Effector memory CD4-positive, alpha-beta T cell (primary cell): ENCODE measurements around the gene SH3PXD2A.

ENCODE experiments used
- DNase-seq, 3 donors: peaks; one replicate each; pipeline ENCODE4 v3.0.0-alpha.2; 2020
- H3K27ac ChIP-seq: 2 replicates; pipeline ENCODE4 v1.7.0; 2013; ENCODE audit warnings: mild to moderate bottlenecking, low read length, moderate library complexity; ENCODE audit not compliant: insufficient read depth, poor library complexity, severe bottlenecking
- H3K27me3 ChIP-seq: replicated peaks from 2 replicates; pipeline ENCODE4 v1.7.0; 2013; ENCODE audit warnings: mild to moderate bottlenecking, low read length; ENCODE audit not compliant: insufficient read depth, control insufficient read depth, poor library complexity, severe bottlenecking
- H3K36me3 ChIP-seq: 2 replicates; pipeline ENCODE4 v1.7.0; 2013; ENCODE audit warnings: mild to moderate bottlenecking, low read length, moderate library complexity; ENCODE audit not compliant: control insufficient read depth, insufficient read depth
- H3K4me1 ChIP-seq: 2 replicates; pipeline ENCODE4 v1.7.0; 2013; ENCODE audit warnings: low read length, mild to moderate bottlenecking; ENCODE audit not compliant: control insufficient read depth, insufficient read depth, poor library complexity, severe bottlenecking
- H3K4me3 ChIP-seq: 2 replicates; pipeline ENCODE4 v1.7.0; 2013; ENCODE audit warnings: low read length, low read depth, mild to moderate bottlenecking; ENCODE audit not compliant: insufficient read depth, poor library complexity, severe bottlenecking
- H3K9me3 ChIP-seq: 2 replicates; pipeline ENCODE4 v1.7.0; 2013; ENCODE audit warnings: mild to moderate bottlenecking, low read length, moderate library complexity; ENCODE audit not compliant: control insufficient read depth

The SH3PXD2A gene

GRCh38 chr10:103595933-103596726 lies 259.2 kb downstream of the SH3PXD2A start:
- H3K27ac ChIP-seq, result no peak overlapping the region
- H3K36me3 ChIP-seq, result no peaks in the 10 kb centered on the region
- H3K9me3 ChIP-seq, result no peaks in the 10 kb centered on the region
- no peaks in the 10 kb centered on the region for H3K4me1 ChIP-seq
- no peaks in the 10 kb centered on the region for H3K27me3 ChIP-seq
- no peak for DNase-seq
- H3K4me3 ChIP-seq, result no peak overlapping the region

- Histone ChIP-seq H3K4me1 (no peaks in the 10 kb centered on the region), H3K36me3 (no peaks in the 10 kb centered on the region), H3K4me3 (no peak overlapping the region), H3K27ac (no peak overlapping the region), H3K9me3 (no peaks in the 10 kb centered on the region), H3K27me3 (no peaks in the 10 kb centered on the region)
- no peak for DNase-seq
Measured at GRCh38 chr10:103593022-103593570, 262.3 kb downstream of the SH3PXD2A start.

- no peaks in the 10 kb centered on the region for H3K36me3 ChIP-seq
- no peak overlapping the region for H3K4me3 ChIP-seq
- DNase-seq, result no peak
- no peak overlapping the region for H3K27ac ChIP-seq
- H3K4me1 ChIP-seq, result no peaks in the 10 kb centered on the region
- no peaks in the 10 kb centered on the region for H3K27me3 ChIP-seq
- no peaks in the 10 kb centered on the region for H3K9me3 ChIP-seq
Measured at GRCh38 chr10:103592186-103593021, 263.0 kb downstream of the SH3PXD2A start.

GRCh38 chr10:103590744-103591291 lies 264.6 kb downstream of the SH3PXD2A start:
- H3K9me3 ChIP-seq, result no peaks in the 10 kb centered on the region
- H3K4me3 ChIP-seq, result no peak overlapping the region
- no peaks in the 10 kb centered on the region for H3K27me3 ChIP-seq
- no peak overlapping the region for H3K27ac ChIP-seq
- no peaks in the 10 kb centered on the region for H3K36me3 ChIP-seq
- no peaks in the 10 kb centered on the region for H3K4me1 ChIP-seq
- no peak for DNase-seq

- DNase-seq, result no peak
- Histone ChIP-seq H3K36me3 (no peaks in the 10 kb centered on the region), H3K4me3 (no peak overlapping the region), H3K4me1 (no peaks in the 10 kb centered on the region), H3K9me3 (no peaks in the 10 kb centered on the region), H3K27me3 (no peaks in the 10 kb centered on the region), H3K27ac (no peak overlapping the region)
Measured at GRCh38 chr10:103590060-103590459, 265.3 kb downstream of the SH3PXD2A start.

- no peaks in the 10 kb centered on the region for H3K36me3 ChIP-seq
- no peaks in the 10 kb centered on the region for H3K4me1 ChIP-seq
- no peak overlapping the region for H3K27ac ChIP-seq
- DNase-seq, result no peak
- H3K9me3 ChIP-seq, result no peaks in the 10 kb centered on the region
- H3K27me3 ChIP-seq, result no peaks in the 10 kb centered on the region
- no peak overlapping the region for H3K4me3 ChIP-seq
Measured at GRCh38 chr10:103589074-103589630, 266.2 kb downstream of the SH3PXD2A start.

- no peaks in the 10 kb centered on the region for H3K9me3 ChIP-seq
- no peak overlapping the region for H3K4me3 ChIP-seq
- H3K27me3 ChIP-seq, result no peaks in the 10 kb centered on the region
- no peak for DNase-seq
- no peak overlapping the region for H3K27ac ChIP-seq
- no peaks in the 10 kb centered on the region for H3K4me1 ChIP-seq
- H3K36me3 ChIP-seq, result no peaks in the 10 kb centered on the region
Measured at GRCh38 chr10:103587073-103587472, 268.3 kb downstream of the SH3PXD2A start.

GRCh38 chr10:103585011-103585405 lies 270.4 kb downstream of the SH3PXD2A start:
- Histone ChIP-seq H3K4me1 (no peaks in the 10 kb centered on the region), H3K27ac (no peak overlapping the region), H3K36me3 (no peaks in the 10 kb centered on the region), H3K9me3 (no peaks in the 10 kb centered on the region), H3K27me3 (no peaks in the 10 kb centered on the region), H3K4me3 (peak overlapping the region; percentile 90)
- no peak for DNase-seq

- Histone ChIP-seq H3K9me3 (no peaks in the 10 kb centered on the region), H3K4me1 (no peaks in the 10 kb centered on the region), H3K27me3 (no peaks in the 10 kb centered on the region), H3K27ac (peak overlapping the region; percentile 65), H3K36me3 (no peaks in the 10 kb centered on the region), H3K4me3 (peak overlapping the region; percentile 90)
- DNase-seq, result peak; percentile 35 to 58 (median 51)
Measured at GRCh38 chr10:103584216-103585010, 271.0 kb downstream of the SH3PXD2A start.
